DOHH2 (cell line): ENCODE data around the gene SMARCC2.

ENCODE experiments used
- H3F3A ChIP-seq: fragments of 200-600 bp; sonication (generic), shearing (Covaris generic); 2 replicates; pipeline ENCODE4 v1.6.0; 2016; ENCODE audit warnings: antibody characterized with exemption, mild to moderate bottlenecking; ENCODE audit not compliant: control insufficient read depth, insufficient read depth
- H3K27ac ChIP-seq: fragments of 200-600 bp; sonication (generic); 2 replicates; pipeline ENCODE4 v1.5.1; 2014; ENCODE audit warnings: low read depth, mild to moderate bottlenecking, low read length, moderate library complexity
- H3K27me3 ChIP-seq: fragments of 200-600 bp; sonication (generic); 2 replicates; pipeline ENCODE4 v1.6.1; 2014; ENCODE audit warnings: mild to moderate bottlenecking, low read length, mixed read lengths; ENCODE audit not compliant: control insufficient read depth
- H3K36me3 ChIP-seq: fragments of 200-600 bp; sonication (generic); 2 replicates; pipeline ENCODE4 v1.6.1; 2014; ENCODE audit warnings: mild to moderate bottlenecking, low read length, moderate library complexity, mixed read lengths; ENCODE audit not compliant: control insufficient read depth
- H3K4me1 ChIP-seq: fragments of 200-600 bp; sonication (generic); 2 replicates; pipeline ENCODE4 v1.6.1; 2014; ENCODE audit warnings: mild to moderate bottlenecking, low read length, mixed read lengths; ENCODE audit not compliant: control insufficient read depth
- H3K4me2 ChIP-seq: fragments of 200-600 bp; sonication (generic); 2 replicates; pipeline ENCODE4 v1.6.0; 2014; ENCODE audit warnings: mild to moderate bottlenecking, low read length, moderate library complexity
- H3K4me3 ChIP-seq: fragments of 200-600 bp; sonication (generic); 2 replicates; pipeline ENCODE4 v1.5.1; 2014; ENCODE audit warnings: mild to moderate bottlenecking, low read length, mixed read lengths
- H3K79me2 ChIP-seq: fragments of 200-600 bp; sonication (generic); 2 replicates; pipeline ENCODE4 v1.6.1; 2014; ENCODE audit warnings: mild to moderate bottlenecking, low read length, mixed read lengths; ENCODE audit not compliant: control insufficient read depth
- H3K9me2 ChIP-seq: fragments of 200-600 bp; sonication (generic); replicated peaks from 2 replicates; pipeline ENCODE4 v1.6.1; 2014; ENCODE audit warnings: mild to moderate bottlenecking, low read length, mixed read lengths; ENCODE audit not compliant: control insufficient read depth
- H3K9me3 ChIP-seq: fragments of 200-600 bp; sonication (generic); 2 replicates; pipeline ENCODE4 v1.6.1; 2014; ENCODE audit warnings: antibody characterized with exemption, low read length, mixed read lengths; ENCODE audit not compliant: control insufficient read depth, insufficient read depth
- H4K20me1 ChIP-seq: fragments of 200-600 bp; sonication (generic); 2 replicates; pipeline ENCODE4 v1.6.0; 2014; ENCODE audit warnings: low read depth, mild to moderate bottlenecking, antibody characterized with exemption, low read length, moderate library complexity; ENCODE audit not compliant: control insufficient read depth, insufficient read depth
- EZH2phosphoT487 ChIP-seq: fragments of 200-600 bp; sonication (generic); IDR thresholded peaks from 2 replicates; pipeline ENCODE4 v1.6.1; 2017; ENCODE audit warnings: borderline replicate concordance, mild to moderate bottlenecking, antibody characterized with exemption, low read length, moderate library complexity, mixed read lengths
- TF ChIP-seq, protein P1 (sequence below): fragments of 200-600 bp; sonication (generic); IDR thresholded peaks from one replicate; pipeline ENCODE4 v1.5.1; 2014; ENCODE audit warnings: antibody characterized with exemption, mild to moderate bottlenecking, low read depth, low read length; ENCODE audit not compliant: poor library complexity, severe bottlenecking

SMARCC2 gene

GRCh38 chr12:56130876-56131275, 58.4 kb downstream of the SMARCC2 start:
- no peak overlapping the region for H3K4me3 ChIP-seq
- peaks cover 27% of the 10 kb centered on the region for H3K79me2 ChIP-seq
- no peak overlapping the region for H3K4me2 ChIP-seq
- TF ChIP-seq EZH2phosphoT487, result no peak
- peaks cover 15% of the 10 kb centered on the region for H3F3A ChIP-seq
- peaks cover 5% of the 10 kb centered on the region; the same call in 1 of the 2 replicates for H3K9me3 ChIP-seq
- H3K27me3 ChIP-seq, result no peaks in the 10 kb centered on the region
- H3K4me1 ChIP-seq, result peaks cover 31% of the 10 kb centered on the region
- peaks cover 56% of the 10 kb centered on the region for H3K36me3 ChIP-seq
- no peaks in the 10 kb centered on the region for H4K20me1 ChIP-seq
- no peaks in the 10 kb centered on the region for H3K9me2 ChIP-seq
- no peak overlapping the region for H3K27ac ChIP-seq

DNA sequence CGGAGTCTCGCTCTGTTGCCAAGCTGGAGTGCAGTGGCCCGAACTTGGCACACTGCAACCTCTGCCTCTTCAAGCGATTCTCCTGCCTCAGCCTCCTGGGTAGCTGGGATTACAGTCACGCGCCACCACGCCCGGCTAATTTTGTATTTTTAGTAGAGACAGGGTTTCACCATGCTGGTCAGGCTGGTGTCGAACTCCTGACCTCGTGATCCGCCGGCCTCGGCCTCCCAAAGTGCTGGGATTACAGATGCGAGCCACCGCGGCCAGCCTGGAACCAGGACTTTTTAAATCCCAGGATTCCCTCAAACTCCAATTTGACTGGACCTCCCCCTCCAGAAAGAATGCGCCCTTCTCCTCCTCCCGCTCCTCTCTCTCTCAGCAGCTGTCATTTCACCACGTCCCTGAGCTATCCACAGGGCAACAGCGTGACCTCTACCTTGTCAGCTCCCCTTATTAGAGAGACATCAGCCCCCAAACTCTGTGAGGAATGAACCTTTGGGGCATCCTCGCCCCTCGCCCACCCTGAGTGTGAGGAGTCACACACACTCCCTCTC, 59.3 kb downstream of the SMARCC2 start:
- H3K27me3 ChIP-seq, result no peaks in the 10 kb centered on the region
- peaks cover 5% of the 10 kb centered on the region; the same call in 1 of the 2 replicates for H3K9me3 ChIP-seq
- H4K20me1 ChIP-seq, result no peaks in the 10 kb centered on the region
- H3F3A ChIP-seq, result peaks cover 19% of the 10 kb centered on the region
- H3K27ac ChIP-seq, result peak overlapping the region; percentile 53; the same call in 1 of the 2 replicates
- peaks cover 32% of the 10 kb centered on the region for H3K79me2 ChIP-seq
- peaks cover 48% of the 10 kb centered on the region for H3K36me3 ChIP-seq
- peak overlapping the region; percentile 90 for H3K4me3 ChIP-seq
- H3K4me2 ChIP-seq, result peak overlapping the region; percentile 85
- H3K4me1 ChIP-seq, result peaks cover 39% of the 10 kb centered on the region
- no peaks in the 10 kb centered on the region for H3K9me2 ChIP-seq
- no peak for TF ChIP-seq EZH2phosphoT487
- TF ChIP-seq, protein P1, sequence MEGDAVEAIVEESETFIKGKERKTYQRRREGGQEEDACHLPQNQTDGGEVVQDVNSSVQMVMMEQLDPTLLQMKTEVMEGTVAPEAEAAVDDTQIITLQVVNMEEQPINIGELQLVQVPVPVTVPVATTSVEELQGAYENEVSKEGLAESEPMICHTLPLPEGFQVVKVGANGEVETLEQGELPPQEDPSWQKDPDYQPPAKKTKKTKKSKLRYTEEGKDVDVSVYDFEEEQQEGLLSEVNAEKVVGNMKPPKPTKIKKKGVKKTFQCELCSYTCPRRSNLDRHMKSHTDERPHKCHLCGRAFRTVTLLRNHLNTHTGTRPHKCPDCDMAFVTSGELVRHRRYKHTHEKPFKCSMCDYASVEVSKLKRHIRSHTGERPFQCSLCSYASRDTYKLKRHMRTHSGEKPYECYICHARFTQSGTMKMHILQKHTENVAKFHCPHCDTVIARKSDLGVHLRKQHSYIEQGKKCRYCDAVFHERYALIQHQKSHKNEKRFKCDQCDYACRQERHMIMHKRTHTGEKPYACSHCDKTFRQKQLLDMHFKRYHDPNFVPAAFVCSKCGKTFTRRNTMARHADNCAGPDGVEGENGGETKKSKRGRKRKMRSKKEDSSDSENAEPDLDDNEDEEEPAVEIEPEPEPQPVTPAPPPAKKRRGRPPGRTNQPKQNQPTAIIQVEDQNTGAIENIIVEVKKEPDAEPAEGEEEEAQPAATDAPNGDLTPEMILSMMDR, result no peak

GRCh38 chr12:56129206-56129941, 59.9 kb downstream of the SMARCC2 start:
- Histone ChIP-seq H3K4me1 (peaks cover 46% of the 10 kb centered on the region), H3K9me2 (no peaks in the 10 kb centered on the region), H3K9me3 (peaks cover 5% of the 10 kb centered on the region; the same call in 1 of the 2 replicates), H3K4me2 (peak overlapping the region; percentile 85), H4K20me1 (no peaks in the 10 kb centered on the region), H3K27me3 (no peaks in the 10 kb centered on the region), H3K4me3 (peak overlapping the region; percentile 90), H3F3A (peaks cover 23% of the 10 kb centered on the region), H3K27ac (peak overlapping the region; percentile 53), H3K79me2 (peaks cover 35% of the 10 kb centered on the region), H3K36me3 (peaks cover 42% of the 10 kb centered on the region)
- TF ChIP-seq EZH2phosphoT487, result no peak
- TF ChIP-seq, protein P1, result no peak
